Vagina (tissue), 2 donors: Measurements from ENCODE around the gene EVL. TPM values are rescaled to one million over a fixed set of nuclear protein-coding genes. Genes with fewer than 3 reads are reported as not detected.

Source experiments
- DNase-seq, 2 donors: peaks; one replicate each; pipeline ENCODE4 v3.0.0-alpha.2; 2017; ENCODE audit errors: extremely low spot score in 2 of 2
- H3K27ac ChIP-seq: fragments of 200-600 bp; sonication (generic); one replicate; pipeline ENCODE4 v1.5.1; 2019
- H3K27me3 ChIP-seq: fragments of 200-600 bp; sonication (generic); one replicate; pipeline ENCODE4 v1.5.1; 2019
- H3K36me3 ChIP-seq, 2 donors: fragments of 200-600 bp; sonication (generic); one replicate each; pipeline ENCODE4 v1.5.1; 2017 to 2019
- H3K4me1 ChIP-seq: fragments of 200-600 bp; sonication (generic); one replicate; pipeline ENCODE4 v1.5.1; 2019
- H3K4me3 ChIP-seq, 2 donors: fragments of 200-600 bp; sonication (generic); 1 replicate in 1 of 2; 2 replicates in 1 of 2; pipeline ENCODE4 v1.5.1; 2016 to 2019
- H3K9me3 ChIP-seq: fragments of 200-600 bp; sonication (generic); one replicate; pipeline ENCODE4 v1.5.1; 2019
- CTCF ChIP-seq, 3 experiments: fragments of 450-650 bp in 2 of 3; fragments of 200-600 bp in 1 of 3; sonication (generic) in 1 of 3; IDR thresholded peaks; one replicate each; pipeline ENCODE4 v1.5.1; 2017 to 2019; ENCODE audit warnings: antibody characterized with exemption in 3 of 3, mild to moderate bottlenecking in 2 of 3, moderate library complexity in 2 of 3
- POLR2A ChIP-seq, 2 donors: fragments of 450-650 bp; IDR thresholded peaks; one replicate each; pipeline ENCODE4 v1.6.1; 2017; ENCODE audit warnings: antibody characterized with exemption in 2 of 2, mild to moderate bottlenecking in 2 of 2, moderate library complexity in 2 of 2
- POLR2AphosphoS5 ChIP-seq, 2 donors: sonication (generic); formaldehyde crosslinking; IDR thresholded peaks; one replicate each; pipeline ENCODE4 v1.9.0; 2017; ENCODE audit warnings: antibody characterized with exemption in 2 of 2, mild to moderate bottlenecking in 2 of 2, low read depth in 1 of 2; ENCODE audit not compliant: insufficient read depth in 1 of 2
- intact Hi-C: fragments of 100-400 bp; cut with DNase I; formaldehyde crosslinking; loops from one replicate; pipeline ENCODE4 v1.15.1; 2023
- total RNA-seq: library from RNA; depleted of rRNA; stranded (reverse); fragments of >200 nt; gene quantifications from one replicate; pipeline ENCODE4 v1.2.3, GENCODE V29; 2016

EVL gene
- total RNA-seq, 1 donor from 2014 or later = 112 TPM

DNA sequence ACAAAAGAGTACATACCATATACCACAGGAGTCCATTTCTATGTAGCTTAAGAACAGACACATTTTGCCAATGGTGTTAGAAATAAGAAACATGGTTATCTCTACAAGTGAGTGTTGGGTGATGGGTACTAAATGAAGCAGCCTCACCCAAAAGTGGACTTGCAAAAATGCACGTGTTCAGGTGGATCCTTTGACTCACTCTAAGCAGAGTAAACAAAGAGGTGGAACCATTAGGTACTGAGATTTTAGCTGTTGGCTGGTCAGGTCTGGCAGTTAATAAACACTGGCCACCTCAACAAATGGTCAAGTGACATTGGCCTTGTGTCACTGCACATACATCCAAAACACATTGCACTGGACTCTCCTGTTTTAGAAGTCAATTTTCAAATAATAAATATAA, 27.6 kb downstream of the EVL start:
- Histone ChIP-seq H3K4me3 (no peak overlapping the region), H3K27me3 (no peaks in the 10 kb centered on the region), H3K27ac (no peak overlapping the region), H3K9me3 (no peaks in the 10 kb centered on the region), H3K4me1 (no peaks in the 10 kb centered on the region), H3K36me3 (peaks cover 0 to 11% of the 10 kb centered on the region in 2 donors)
- TF ChIP-seq POLR2A (IDR thresholded peaks at IDR 0.05) (no peak), CTCF (IDR thresholded peaks at IDR 0.05) (no peak), POLR2AphosphoS5 (IDR thresholded peaks at IDR 0.05; ENCODE audit: insufficient read depth in 1 of 2, low read depth in 1 of 2) (no peak)
- DNase-seq = no peak
- intact Hi-C loops = no loop called here

DNA sequence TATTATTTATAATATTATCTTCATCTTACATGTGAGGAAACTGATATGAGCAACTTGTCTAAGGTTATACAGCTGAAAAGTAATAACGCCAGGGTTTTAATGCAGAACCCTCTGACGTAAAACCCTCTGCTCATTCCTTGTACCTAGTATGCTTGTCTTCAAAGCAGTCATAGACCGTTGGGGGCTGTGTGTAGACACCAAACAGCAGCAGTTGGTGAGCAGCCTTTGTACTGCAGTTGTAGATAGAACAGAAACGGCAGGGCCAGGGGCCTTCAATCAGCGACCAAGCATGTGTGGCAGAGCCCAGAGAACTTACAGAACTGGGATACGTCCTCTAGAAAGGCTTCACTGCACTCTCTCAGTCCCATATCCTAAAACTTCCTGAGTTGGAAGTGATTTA, 28.1 kb downstream of the EVL start:
- H3K4me3 ChIP-seq = no peak overlapping the region
- no peaks in the 10 kb centered on the region for H3K4me1 ChIP-seq
- H3K9me3 ChIP-seq = no peaks in the 10 kb centered on the region
- no peaks in the 10 kb centered on the region for H3K27me3 ChIP-seq
- H3K36me3 ChIP-seq = peaks cover 0 to 16% of the 10 kb centered on the region in 2 donors
- TF ChIP-seq POLR2AphosphoS5 (IDR thresholded peaks at IDR 0.05; ENCODE audit: insufficient read depth in 1 of 2, low read depth in 1 of 2) (no peak), POLR2A (IDR thresholded peaks at IDR 0.05) (no peak), CTCF (IDR thresholded peaks at IDR 0.05) (no peak)
- DNase-seq = no peak
- H3K27ac ChIP-seq = no peak overlapping the region
- intact Hi-C loops = no loop called here

- H3K36me3 ChIP-seq = peaks cover 0 to 17% of the 10 kb centered on the region in 2 donors
- no peak for TF ChIP-seq CTCF (IDR thresholded peaks at IDR 0.05)
- TF ChIP-seq POLR2A (IDR thresholded peaks at IDR 0.05) = no peak
- TF ChIP-seq POLR2AphosphoS5 (IDR thresholded peaks at IDR 0.05; ENCODE audit: insufficient read depth in 1 of 2, low read depth in 1 of 2) = no peak
- H3K9me3 ChIP-seq = no peaks in the 10 kb centered on the region
- intact Hi-C loops = no loop called here
- no peak overlapping the region for H3K4me3 ChIP-seq
- H3K27me3 ChIP-seq = no peaks in the 10 kb centered on the region
- no peak for DNase-seq
- no peak overlapping the region for H3K27ac ChIP-seq
- H3K4me1 ChIP-seq = peaks cover 6% of the 10 kb centered on the region
These were observed 31.4 kb downstream of the EVL start for GRCh38 chr14:100096656-100097055.

- peaks cover 13% of the 10 kb centered on the region for H3K4me1 ChIP-seq
- no peak for TF ChIP-seq POLR2AphosphoS5 (IDR thresholded peaks at IDR 0.05; ENCODE audit: insufficient read depth in 1 of 2, low read depth in 1 of 2)
- TF ChIP-seq CTCF (IDR thresholded peaks at IDR 0.05) = no peak
- TF ChIP-seq POLR2A (IDR thresholded peaks at IDR 0.05) = no peak
- no peaks in the 10 kb centered on the region for H3K27me3 ChIP-seq
- DNase-seq = no peak
- no peaks in the 10 kb centered on the region for H3K9me3 ChIP-seq
- H3K27ac ChIP-seq = no peak overlapping the region
- intact Hi-C loops = no loop called here
- H3K4me3 ChIP-seq = no peak overlapping the region
- H3K36me3 ChIP-seq = peaks cover 0 to 13% of the 10 kb centered on the region in 2 donors
These were observed 32.9 kb downstream of the EVL start for GRCh38 chr14:100098171-100098570.

GRCh38 chr14:100100032-100100703, 34.9 kb downstream of the EVL start:
- no peak for DNase-seq
- TF ChIP-seq POLR2AphosphoS5 (IDR thresholded peaks at IDR 0.05; ENCODE audit: insufficient read depth in 1 of 2, low read depth in 1 of 2) (no peak), POLR2A (IDR thresholded peaks at IDR 0.05) (no peak), CTCF (IDR thresholded peaks at IDR 0.05) (no peak)
- Histone ChIP-seq H3K36me3 (peaks cover 0 to 13% of the 10 kb centered on the region in 2 donors), H3K9me3 (no peaks in the 10 kb centered on the region), H3K27me3 (no peaks in the 10 kb centered on the region), H3K27ac (no peak overlapping the region), H3K4me1 (peaks cover 33% of the 10 kb centered on the region), H3K4me3 (no peak overlapping the region)
- intact Hi-C loops = no loop called here
